HG02759 (cell line): ENCODE results near the gene ST6GAL1.
"Not testable (repeated sequence)": the region's sequence is repeated elsewhere in the genome, so short reads cannot be mapped to it uniquely, and the experiment has no call there.

Source experiments
- ATAC-seq: cut with Tn5 transposase; IDR thresholded peaks from one replicate; pipeline ENCODE4 v1.9.1; 2021; ENCODE audit warnings: mild to moderate bottlenecking, moderate library complexity; ENCODE audit not compliant: unreplicated experiment

The ST6GAL1 gene

GRCh38 chr3:187042346-187042745 is 112.0 kb downstream of the ST6GAL1 start:
- no peak for ATAC-seq

- no peak for ATAC-seq
These were observed 112.6 kb downstream of the ST6GAL1 start for GRCh38 chr3:187042874-187043458.

- ATAC-seq: peak; percentile 66
These were observed 113.9 kb downstream of the ST6GAL1 start for GRCh38 chr3:187044206-187044605.

- ATAC-seq: no peak
These were observed 114.7 kb downstream of the ST6GAL1 start for GRCh38 chr3:187044867-187045552.

- ATAC-seq: no peak
These were observed 115.7 kb downstream of the ST6GAL1 start for GRCh38 chr3:187046033-187046432.

GRCh38 chr3:187049462-187050101 is 119.3 kb downstream of the ST6GAL1 start:
- no peak for ATAC-seq

- no peak for ATAC-seq
These were observed 120.7 kb downstream of the ST6GAL1 start for GRCh38 chr3:187051066-187051465.

- no peak for ATAC-seq
These were observed 121.5 kb downstream of the ST6GAL1 start for GRCh38 chr3:187051724-187052366.

- ATAC-seq: not testable (repeated sequence)
These were observed 122.1 kb downstream of the ST6GAL1 start for GRCh38 chr3:187052427-187052826.

- ATAC-seq: not testable (repeated sequence)
These were observed 124.1 kb downstream of the ST6GAL1 start for GRCh38 chr3:187054433-187054832.

- not testable (repeated sequence) for ATAC-seq
These were observed 127.5 kb downstream of the ST6GAL1 start for GRCh38 chr3:187057803-187058202.

- no peak for ATAC-seq
These were observed 131.4 kb downstream of the ST6GAL1 start for GRCh38 chr3:187061748-187062147.

- no peak for ATAC-seq
These were observed 132.3 kb downstream of the ST6GAL1 start for GRCh38 chr3:187062526-187063177.

GRCh38 chr3:187063286-187064121 is 133.2 kb downstream of the ST6GAL1 start:
- no peak for ATAC-seq

GRCh38 chr3:187064210-187065115 is 134.1 kb downstream of the ST6GAL1 start:
- peak; percentile 2 for ATAC-seq

- ATAC-seq: peak; percentile 40
These were observed 136.1 kb downstream of the ST6GAL1 start for GRCh38 chr3:187066228-187066995.

GRCh38 chr3:187068787-187069186 is 138.5 kb downstream of the ST6GAL1 start:
- ATAC-seq: no peak

GRCh38 chr3:187069857-187070516 is 139.7 kb downstream of the ST6GAL1 start:
- no peak for ATAC-seq
